ENCODE data around the gene PPDPF.
A peak's percentile ranks its signal among the peaks of the same experiment; 100 is the strongest.

The PPDPF gene

GRCh38 chr20:63492982-63493381 lies 27.6 kb upstream of the PPDPF start:
- in situ Hi-C loops (cut with MboI; ENCODE audit: low sequenced_read_pairs, unreplicated experiment): no loop called here
- DNase-seq (ENCODE audit: low spot score): no peak
- no peak for TF ChIP-seq CTCF (IDR thresholded peaks at IDR 0.05; ENCODE audit: borderline replicate concordance, control extremely low read depth, extremely low read depth, insufficient read depth, missing control alignments)

- no peak for DNase-seq (ENCODE audit: low spot score)
- in situ Hi-C loops (cut with MboI; ENCODE audit: low sequenced_read_pairs, unreplicated experiment): no loop called here
- no peak for TF ChIP-seq CTCF (IDR thresholded peaks at IDR 0.05; ENCODE audit: borderline replicate concordance, control extremely low read depth, extremely low read depth, insufficient read depth, missing control alignments)
Measured at GRCh38 chr20:63493563-63494020, 27.0 kb upstream of the PPDPF start.

GRCh38 chr20:63494084-63494419 lies 26.5 kb upstream of the PPDPF start:
- no peak for TF ChIP-seq CTCF (IDR thresholded peaks at IDR 0.05; ENCODE audit: borderline replicate concordance, control extremely low read depth, extremely low read depth, insufficient read depth, missing control alignments)
- in situ Hi-C loops (cut with MboI; ENCODE audit: low sequenced_read_pairs, unreplicated experiment): no loop called here
- no peak for DNase-seq (ENCODE audit: low spot score)

GRCh38 chr20:63494420-63495166 lies 26.0 kb upstream of the PPDPF start:
- DNase-seq (ENCODE audit: low spot score): no peak
- in situ Hi-C loops (cut with MboI; ENCODE audit: low sequenced_read_pairs, unreplicated experiment): no loop called here

GRCh38 chr20:63495167-63495720 lies 25.3 kb upstream of the PPDPF start:
- in situ Hi-C loops (cut with MboI; ENCODE audit: low sequenced_read_pairs, unreplicated experiment): no loop called here
- no peak for DNase-seq (ENCODE audit: low spot score)
- no peak for TF ChIP-seq CTCF (IDR thresholded peaks at IDR 0.05; ENCODE audit: borderline replicate concordance, control extremely low read depth, extremely low read depth, insufficient read depth, missing control alignments)

More at GRCh38 chr20:63494420-63495166, 26.0 kb upstream of the PPDPF start:
- TF ChIP-seq CTCF (IDR thresholded peaks at IDR 0.05; ENCODE audit: borderline replicate concordance, control extremely low read depth, extremely low read depth, insufficient read depth, missing control alignments): no peak

- peak; percentile 94 for TF ChIP-seq CTCF (IDR thresholded peaks at IDR 0.05; ENCODE audit: borderline replicate concordance, control extremely low read depth, extremely low read depth, insufficient read depth, missing control alignments)
- peak; percentile 92 for DNase-seq (ENCODE audit: low spot score)
- in situ Hi-C loops (cut with MboI; ENCODE audit: low sequenced_read_pairs, unreplicated experiment): no loop called here
Measured at GRCh38 chr20:63495741-63496595, 24.6 kb upstream of the PPDPF start.

Data from GM13976 (cell line).